HG03103 (cell line): ENCODE results near the gene NUBPL.
"Not testable (repeated sequence)": the region's sequence is repeated elsewhere in the genome, so short reads cannot be mapped to it uniquely, and the experiment has no call there.

ENCODE experiments used
- ATAC-seq: cut with Tn5 transposase; IDR thresholded peaks from one replicate; pipeline ENCODE4 v1.9.1; 2021; ENCODE audit warnings: low read depth; ENCODE audit not compliant: unreplicated experiment

Gene NUBPL

DNA sequence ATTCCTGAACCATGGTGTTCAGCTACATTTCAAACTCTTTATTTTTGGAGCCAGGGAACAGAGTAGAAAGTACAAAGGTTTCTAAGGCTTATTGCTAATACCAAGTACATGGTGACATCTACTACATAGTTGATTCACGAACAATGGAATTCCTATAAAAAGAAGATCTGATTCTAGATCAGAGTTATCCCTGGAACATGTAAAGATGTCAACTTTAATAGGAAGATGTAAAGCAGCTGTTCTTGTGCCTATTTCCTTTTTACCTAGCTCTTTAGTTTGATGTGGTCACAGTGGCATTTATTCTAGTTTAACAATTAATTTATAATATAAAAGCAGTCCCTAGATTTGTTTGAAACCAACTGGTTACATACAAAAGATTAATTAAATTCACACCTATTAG is 99.5 kb downstream of the NUBPL start:
- ATAC-seq, result no peak

DNA sequence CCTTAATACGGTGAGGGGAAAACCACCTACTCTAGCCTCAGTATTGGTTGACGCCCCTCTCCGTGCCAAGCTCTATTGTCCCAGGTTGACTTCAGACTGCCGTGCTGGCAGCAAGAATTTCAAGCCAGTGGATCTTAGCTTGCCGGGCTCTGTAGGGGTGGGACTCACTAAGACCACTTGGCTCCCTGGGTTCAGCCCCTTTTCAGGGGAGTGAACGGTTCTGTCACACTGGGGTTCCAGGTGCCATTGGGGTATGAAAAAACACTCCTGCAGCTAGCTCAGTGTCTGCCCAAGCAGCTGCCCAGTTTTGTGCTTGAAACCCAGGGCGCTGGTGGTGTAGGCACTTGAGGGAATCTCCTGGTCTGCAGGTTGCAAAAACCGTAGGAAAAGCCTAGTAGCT is 107.1 kb downstream of the NUBPL start:
- no peak for ATAC-seq

DNA sequence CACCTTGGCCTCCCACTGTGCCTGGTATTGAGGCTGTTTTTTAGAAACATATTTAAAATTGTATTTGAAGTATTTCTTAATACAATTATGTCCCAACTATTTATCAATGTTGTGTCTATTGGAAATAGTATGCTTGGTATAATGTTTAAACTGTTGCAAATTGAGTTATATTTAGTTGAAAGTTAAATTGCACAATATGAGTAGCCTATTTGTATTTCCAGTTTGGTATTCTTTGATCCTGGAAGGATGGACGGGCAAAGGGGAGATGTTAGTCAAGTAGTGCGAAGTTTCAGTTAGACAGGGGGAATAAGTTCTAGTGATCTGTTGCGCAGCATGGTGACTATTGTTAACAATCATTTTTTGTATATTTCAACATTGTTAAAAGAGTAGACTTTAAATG is 111.5 kb downstream of the NUBPL start:
- no peak for ATAC-seq

DNA sequence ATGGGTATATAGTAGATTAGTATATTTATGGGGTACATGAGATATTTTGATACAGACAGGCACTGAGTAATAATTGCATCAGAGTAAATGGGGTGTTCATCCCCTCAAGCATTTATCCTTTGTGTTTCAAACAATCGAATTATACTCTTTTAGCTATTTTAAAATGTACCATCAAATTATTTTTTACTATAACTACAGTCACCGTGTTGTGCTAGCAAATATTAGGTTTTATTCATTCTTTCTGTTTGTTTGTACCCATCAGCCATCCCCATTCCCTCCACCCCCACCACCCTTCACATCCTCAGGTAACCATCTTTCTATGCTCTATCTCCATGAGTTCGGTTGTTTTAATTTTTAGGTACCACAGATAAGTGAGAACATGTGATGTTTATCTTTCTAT is 115.8 kb downstream of the NUBPL start:
- ATAC-seq, result no peak

DNA sequence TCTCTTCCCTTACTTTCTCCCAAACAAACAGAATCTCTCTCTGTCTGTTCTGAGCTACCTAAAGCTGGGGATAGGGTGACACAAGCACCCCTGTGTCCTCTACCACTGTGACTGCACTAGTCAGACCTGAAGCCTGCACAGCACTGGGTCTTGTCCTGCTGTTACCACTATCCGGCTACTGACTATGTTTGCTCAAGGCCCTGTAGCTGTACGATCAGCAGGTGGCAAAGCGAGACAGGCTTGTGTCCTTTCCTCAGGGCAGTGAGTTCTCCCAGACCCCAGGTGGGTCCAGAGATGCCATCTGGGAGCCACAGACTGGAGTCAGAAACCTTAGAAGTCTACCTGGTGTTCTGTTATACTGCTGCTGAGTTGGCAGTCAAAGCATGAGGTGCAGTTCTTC is 116.4 kb downstream of the NUBPL start:
- no peak for ATAC-seq

DNA sequence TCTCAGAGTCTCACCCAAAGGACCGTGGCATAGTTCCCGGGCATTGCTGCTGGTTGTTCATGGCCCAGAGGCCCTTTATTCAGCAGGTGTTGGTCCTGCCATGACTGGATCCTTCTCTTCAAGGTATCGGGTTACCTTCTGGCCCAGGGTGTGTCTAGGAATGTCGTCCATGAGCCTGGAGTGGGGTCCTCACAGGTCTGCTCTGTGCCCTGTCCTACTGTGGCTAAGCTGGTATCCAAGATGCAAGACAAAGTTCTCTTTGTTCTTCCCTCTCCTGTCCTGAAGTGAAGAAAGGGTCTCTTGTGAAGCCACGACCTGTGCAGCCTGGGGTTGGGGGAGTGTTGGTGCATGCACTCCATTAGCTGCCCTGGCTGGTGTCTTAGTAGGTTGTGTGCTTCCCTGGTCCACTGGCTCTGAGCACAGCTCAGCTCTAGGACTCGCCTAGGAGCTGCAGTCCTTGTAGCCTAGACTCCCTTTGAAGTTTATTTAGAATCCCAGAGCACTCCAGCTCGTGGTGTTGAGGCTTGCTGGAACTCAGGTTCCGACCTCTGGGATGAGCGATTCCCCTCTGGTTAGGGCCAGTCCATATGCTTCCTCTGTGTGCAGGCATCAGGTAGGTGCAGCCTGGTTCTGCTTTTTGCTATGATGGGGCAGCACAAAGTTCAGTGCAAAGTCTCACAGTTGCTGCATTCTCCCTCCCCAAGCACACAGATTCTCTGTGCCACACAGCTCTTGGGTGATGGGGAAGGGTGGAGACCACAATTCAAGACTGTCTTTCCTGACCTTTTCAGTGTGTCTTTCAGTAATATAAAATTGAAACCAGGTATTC is 117.4 kb downstream of the NUBPL start:
- no peak for ATAC-seq

DNA sequence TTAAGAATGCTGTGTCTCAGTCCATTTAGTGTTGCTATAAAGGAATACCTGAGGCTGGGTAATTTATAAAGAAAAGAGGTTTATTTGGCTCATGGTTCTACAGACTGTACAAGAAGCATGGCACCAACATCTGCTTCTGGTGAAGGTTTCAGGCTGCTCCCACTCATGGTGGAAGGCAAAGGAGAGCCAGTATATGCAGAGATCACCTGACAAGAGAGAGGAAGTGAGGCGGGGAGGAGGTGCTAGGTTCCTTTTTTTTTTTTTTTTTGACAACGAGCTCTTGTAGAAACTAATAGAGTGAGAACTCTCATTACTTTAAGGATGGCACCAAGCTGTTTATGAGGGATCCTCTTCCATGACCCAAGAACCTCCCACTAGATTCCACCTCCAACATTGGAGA is 121.6 kb downstream of the NUBPL start:
- ATAC-seq, result no peak

DNA sequence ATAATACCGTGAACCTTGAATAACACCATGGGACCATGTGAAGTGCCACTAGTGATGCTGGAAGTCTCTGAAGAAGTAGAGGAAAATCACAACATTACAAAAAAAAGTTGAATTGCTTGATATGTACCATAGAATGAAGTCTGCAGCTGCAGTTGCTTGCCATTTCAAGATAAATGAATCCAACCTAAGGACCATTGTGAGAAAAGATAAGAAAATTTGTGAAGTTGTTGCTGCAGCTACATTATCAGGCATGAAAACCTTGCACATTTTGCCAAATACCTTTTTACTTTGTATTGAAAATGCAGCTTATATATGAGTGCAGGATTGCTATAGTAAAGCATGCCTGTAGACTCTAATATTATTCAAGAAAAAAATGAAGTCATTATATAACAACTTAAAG is 126.5 kb downstream of the NUBPL start:
- ATAC-seq, result no peak

DNA sequence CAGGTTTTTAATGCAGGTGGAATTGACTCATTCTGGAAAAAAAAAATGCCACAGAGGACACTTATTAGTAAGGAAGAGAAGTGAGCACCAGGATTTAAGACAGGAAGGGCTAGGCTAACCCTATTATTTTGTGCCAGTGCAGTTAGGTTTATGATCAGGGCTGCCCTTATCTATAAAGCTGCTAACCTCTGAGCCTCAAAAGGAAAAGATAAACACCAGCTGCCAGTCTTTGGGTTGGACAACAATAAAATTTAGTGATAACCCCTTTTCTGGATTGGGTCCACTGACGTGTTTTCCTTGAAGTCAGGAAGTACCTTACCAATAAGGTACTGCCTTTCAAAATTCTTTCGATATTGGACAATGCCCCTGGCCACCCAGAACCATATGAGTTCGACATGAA is 128.9 kb downstream of the NUBPL start:
- ATAC-seq, result no peak

DNA sequence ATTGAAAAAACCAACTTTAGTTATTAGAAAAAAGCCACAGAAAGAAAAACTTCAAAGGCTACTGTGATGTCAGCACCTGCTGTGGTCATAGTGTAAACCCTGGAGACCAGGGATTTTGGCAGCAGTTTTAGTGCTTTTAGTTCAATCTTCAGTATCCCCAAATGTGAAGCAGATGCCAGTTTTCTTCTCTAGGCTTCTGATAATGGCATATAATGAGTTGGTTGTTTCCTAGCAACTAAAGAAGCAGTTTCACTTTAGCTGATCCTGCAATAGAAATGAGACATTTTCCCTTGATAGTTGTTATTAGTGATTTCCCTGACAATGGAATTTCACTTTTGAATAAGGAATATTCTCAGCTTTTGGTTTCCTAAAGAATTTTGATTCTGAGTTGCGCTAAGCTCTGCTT is 131.2 kb downstream of the NUBPL start:
- ATAC-seq, result no peak

DNA sequence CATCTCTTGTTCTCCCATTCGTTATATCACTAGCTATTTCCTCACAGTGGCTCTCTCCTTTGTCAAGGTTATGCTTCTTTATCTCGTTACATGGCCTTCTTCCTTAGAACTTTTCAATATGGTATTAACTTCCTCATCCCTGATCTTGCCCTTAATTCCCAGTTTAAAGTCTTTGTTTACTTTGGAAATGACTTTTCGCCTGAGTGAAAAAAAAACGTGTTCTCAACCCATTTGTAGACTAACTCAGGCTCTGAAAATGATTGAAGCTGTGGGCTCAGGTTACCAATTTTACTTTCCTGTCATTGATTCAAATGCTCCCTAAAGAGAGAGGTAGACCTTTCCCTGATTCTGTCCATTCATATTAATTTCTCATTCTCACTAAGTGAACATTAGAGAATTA is 135.2 kb downstream of the NUBPL start:
- ATAC-seq, result no peak

DNA sequence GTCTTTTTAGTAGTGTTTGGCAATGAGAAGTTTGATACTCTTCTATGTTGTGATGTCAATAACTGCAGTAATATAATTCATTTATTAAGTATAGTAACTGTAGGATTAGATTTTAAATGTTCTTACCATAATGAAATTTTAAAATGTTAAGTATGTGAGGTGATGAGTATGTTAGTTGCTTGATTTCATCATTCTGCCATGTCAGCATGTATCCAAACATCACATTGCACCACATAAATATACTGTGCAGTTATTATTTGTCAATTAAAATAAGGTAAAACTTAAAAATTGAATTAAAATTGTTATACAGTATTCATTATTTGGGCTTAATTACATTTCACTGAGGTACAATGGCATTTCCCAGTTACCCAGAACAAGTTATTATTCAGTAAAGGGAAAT is 138.6 kb downstream of the NUBPL start:
- ATAC-seq, result no peak

DNA sequence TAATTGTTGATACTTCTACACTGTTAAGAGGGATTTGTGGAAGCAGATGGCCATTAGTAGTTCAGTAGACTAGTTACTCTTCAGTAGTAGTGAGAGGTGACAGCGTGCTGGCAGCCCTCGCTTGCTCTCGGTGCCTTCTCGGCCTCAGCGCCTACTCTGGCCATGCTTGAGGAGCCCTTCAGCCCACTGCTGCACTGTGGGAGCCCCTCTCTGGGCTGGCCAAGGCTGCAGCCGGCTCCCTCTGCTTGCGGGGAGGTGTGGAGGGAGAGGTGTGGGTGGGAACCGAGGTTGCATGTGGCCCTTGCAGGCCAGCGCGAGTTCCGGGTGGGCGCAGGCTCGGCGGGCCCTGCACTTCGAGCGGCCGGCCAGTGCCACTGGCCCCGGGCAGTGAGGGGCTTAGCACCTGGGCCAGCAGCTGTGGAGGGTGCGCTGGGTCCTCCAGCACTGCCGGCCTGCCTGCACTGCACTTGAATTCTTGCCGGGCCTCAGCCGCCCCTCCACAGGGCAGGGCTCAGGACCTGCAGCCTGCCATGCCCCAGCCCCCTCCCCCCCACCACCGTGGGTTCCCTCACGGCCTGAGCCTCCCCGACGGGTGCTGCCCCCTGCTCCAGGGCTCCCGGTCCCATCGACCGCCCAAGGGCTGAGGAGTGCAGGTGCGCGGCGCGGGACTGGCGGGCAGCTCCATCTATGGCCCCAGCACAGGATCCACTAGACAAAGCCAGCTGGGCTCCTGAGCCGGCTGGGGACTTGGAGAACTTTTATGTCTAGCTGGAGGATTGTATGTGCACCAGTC is 139.3 kb downstream of the NUBPL start:
- no peak for ATAC-seq

DNA sequence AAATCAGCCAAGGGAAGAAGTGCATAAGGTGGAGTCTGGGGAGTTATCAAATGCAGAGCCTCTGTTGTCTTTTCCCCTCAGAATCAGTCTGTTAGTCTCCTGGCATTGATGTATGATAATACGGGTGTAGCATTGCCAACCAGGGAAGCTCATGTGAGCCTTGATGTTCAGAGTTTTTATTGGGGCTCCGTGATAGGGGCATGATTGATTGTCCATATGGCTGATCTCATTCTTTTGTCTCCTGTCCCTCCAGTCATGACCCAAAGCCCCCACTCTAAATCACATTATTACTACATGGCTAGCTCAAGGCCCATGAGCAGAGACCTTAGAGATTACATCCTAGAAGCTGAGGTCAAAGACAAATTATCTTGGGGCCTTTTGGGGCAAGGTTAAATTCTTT is 140.9 kb downstream of the NUBPL start:
- ATAC-seq, result no peak

DNA sequence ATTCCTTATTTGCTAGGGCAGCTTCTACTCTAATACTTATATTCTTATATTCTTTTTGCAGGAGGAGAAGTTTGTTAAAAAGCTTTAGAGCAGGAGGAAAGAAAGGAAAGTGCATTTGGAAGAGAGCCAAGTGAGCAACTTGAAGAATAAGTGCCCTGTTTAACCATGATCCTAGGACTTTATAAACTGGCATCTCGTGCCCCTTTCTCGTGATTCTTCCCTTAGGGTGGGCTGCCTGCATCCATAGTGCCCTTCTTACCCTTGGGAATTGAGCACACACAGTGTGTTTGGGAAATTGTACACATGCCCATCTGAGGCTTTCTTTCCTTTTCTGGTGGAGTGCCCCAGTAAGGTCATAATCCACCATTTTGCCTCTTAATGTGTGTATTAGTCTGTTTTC is 141.9 kb downstream of the NUBPL start:
- no peak for ATAC-seq

DNA sequence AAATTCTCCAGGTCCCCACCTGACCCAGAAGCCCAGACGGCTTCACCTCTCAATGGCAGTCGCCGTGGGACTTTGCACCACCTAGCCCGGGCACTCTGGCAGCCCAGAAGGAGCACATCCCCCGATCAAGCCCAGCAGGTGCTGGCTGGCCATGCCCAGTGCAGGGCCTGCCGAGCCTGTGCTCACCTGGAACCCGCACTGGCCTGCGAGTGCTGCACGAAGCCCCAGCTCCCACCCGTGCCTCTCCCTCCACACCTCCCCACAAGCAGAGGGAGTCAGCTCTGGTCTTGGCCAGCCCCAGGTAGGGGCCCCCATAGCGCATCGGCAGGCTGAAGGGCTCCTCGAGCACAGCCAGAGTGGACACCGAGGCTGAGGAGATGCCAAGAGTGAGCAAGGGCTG is 144.5 kb downstream of the NUBPL start:
- no peak for ATAC-seq

DNA sequence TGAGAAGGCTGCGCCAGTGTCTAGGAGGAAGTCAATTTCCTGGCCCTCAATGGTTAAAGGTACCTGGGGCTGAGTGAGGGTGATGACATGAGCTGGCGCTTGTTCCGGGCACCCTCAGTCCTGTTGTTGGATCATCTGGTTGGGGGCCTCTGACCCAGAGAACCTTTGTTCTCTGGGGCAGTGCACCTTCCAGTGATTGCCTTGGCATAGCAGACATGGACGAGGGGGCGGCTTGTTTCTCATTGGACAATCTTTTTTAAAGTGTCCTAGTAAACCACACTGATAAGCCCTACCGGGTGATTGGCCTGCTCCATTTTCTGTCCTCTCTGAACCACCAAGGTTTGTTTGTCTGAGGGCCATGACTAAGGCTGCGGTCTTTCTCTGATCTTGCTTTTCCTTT is 147.5 kb downstream of the NUBPL start:
- not testable (repeated sequence) for ATAC-seq

DNA sequence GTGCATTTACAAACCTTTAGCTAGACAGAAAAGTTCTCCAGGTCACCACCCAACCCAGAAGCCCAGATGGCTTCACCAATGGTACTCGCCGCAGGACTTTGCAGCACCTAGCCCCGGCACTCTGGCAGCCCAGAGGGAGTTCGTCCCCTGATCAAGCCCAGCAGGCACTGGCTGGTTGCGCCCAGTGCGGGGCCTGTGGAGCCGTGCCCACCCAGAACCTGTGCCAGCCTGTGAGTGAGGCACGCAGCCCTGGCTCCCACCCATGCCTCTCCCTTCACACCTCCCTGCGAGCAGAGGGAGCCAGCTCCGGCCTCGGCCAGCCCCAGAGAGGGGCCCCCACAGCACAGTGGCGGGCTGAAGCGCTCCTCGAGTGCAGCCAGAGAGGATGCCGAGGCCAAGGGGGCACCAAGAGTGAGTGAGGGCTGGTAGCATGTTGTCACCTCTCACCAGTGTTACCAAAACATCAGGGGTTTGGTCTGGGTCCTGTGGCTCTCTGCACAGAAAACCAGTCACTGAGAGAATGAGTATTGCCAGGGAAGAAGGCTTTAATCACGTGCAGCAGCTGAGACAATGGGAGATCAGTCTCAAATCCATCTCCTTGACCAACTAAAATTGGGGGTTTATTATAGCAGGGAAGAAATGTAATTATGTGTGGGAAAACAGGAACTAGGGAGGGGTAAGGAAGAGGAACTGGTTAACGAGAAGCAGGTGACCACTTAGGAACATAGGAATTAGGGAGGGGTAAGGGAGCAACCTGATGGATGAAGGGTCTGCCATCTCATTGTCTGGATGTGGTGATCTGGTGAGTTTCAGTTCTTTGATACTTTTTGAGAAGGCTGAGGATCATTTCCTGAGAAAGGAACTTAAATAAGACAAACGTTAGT is 151.3 kb downstream of the NUBPL start:
- ATAC-seq, result no peak

DNA sequence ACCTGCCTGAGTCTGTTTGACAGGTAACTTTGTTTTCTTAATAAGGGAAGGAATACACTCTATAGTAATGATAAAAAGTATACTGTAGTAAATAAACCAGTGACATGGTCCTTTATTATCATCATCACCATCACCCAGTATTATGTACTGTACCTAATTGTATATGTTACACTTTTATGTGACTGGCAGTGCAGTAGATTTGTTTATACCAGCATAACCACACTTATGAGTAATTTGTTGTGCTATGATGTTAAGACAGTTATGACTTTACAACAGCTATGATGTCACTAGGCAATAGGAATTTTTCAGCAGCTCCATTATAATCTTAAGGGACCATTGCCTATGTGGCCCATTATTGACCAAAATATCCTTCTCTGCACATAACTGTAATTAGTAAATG is 155.0 kb downstream of the NUBPL start:
- no peak for ATAC-seq

DNA sequence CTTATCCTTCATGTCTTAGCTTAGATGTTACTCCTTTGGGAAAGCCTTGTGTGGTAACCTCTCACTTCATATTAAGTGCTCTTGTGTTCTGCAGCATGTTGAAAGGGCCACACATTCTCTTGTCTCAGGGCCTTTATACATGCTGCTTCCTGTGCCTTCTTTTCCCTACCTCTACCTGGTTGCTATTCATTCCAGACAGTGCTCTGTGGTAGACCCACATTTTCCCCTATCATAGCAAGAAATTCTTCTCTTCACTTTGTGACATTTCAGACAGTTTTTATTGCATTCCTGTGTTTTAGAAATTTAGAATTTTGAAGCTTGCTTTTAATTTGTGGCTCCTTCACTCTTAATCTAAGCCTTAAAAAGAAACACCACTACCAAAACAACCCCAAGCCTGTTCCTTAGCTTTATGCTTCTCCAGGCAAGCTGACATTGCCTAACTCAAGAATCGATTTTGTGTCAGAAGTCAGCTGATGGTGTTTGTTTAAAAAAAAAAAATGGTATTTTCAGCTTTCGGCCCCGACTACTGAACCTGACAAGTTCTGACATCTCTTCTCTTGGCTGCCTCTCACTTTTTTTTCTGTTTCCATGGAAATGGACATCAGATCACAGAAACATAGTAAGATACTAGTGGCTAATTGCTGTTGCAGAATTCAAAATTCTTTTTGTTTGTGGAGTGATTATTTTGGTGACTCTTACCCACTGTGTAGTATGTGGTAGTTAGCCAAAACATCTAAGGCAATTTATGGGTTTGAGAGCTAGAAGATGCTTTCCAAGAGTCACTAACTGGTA is 156.3 kb downstream of the NUBPL start:
- no peak for ATAC-seq
